GM20000 (cell line): Measurements from ENCODE around the gene ACMSD.

Experiments
- DNase-seq: peaks from one replicate; pipeline ENCODE4 v3.0.0; 2012; ENCODE audit warnings: low spot score
- TF ChIP-seq, protein P1 (sequence below): IDR thresholded peaks from 2 replicates; pipeline ENCODE4 v1.5.1; 2012; ENCODE audit warnings: mild to moderate bottlenecking, control low read depth; ENCODE audit errors: extremely low read depth, missing control alignments

Gene ACMSD

DNA sequence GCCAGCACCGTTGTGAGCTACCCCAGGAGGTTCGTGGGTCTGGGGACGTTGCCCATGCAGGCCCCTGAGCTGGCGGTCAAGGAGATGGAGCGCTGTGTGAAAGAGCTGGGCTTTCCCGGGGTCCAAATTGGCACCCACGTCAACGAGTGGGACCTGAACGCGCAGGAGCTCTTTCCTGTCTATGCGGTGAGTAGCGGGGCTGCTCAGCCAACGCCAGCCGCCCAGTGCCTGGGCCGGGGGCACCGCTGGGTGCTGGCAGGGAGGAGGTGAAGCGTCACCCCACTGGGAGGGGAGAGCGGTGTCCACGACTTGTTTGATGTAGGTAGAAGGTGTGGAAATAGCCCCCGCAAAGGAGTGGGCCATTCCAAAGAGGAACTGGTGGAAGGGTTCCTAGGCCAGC lies 25.0 kb downstream of the ACMSD start:
- no peak for DNase-seq
- TF ChIP-seq, protein P1, sequence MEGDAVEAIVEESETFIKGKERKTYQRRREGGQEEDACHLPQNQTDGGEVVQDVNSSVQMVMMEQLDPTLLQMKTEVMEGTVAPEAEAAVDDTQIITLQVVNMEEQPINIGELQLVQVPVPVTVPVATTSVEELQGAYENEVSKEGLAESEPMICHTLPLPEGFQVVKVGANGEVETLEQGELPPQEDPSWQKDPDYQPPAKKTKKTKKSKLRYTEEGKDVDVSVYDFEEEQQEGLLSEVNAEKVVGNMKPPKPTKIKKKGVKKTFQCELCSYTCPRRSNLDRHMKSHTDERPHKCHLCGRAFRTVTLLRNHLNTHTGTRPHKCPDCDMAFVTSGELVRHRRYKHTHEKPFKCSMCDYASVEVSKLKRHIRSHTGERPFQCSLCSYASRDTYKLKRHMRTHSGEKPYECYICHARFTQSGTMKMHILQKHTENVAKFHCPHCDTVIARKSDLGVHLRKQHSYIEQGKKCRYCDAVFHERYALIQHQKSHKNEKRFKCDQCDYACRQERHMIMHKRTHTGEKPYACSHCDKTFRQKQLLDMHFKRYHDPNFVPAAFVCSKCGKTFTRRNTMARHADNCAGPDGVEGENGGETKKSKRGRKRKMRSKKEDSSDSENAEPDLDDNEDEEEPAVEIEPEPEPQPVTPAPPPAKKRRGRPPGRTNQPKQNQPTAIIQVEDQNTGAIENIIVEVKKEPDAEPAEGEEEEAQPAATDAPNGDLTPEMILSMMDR: no peak

DNA sequence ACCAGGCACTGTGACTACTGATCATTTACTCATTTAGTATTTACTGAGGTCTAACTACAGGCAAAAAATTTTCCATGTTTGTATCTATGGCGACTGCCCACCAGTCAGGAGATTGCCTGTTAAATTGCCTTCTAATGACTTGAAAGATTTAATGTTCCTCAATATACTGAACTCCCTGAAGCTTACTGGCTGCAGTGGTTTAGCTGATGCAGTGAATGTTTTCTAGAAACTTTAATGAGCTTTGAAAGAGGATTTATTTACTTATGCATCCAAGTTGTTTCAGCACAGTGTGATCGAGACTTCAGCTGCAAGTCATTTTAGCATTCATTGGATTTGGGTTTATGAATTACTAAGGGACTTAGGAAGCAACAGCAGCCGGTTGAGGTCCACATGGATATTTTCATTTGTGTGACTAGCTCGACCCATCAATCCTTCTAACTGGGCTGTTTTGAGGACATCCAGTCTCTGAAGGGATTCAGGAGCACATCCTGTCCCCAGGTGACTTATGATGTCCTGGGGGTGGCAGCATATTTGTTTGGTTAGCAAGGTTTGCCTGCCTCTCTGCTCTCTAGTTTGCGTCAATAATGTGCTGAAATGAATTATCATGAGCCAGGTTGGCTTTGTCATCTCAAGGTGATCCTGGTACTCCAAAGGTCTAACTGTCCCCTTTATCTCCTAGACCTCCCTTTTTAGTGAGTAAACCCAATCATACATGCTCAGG lies 26.8 kb downstream of the ACMSD start:
- TF ChIP-seq, protein P1: no peak
- DNase-seq: no peak

DNA sequence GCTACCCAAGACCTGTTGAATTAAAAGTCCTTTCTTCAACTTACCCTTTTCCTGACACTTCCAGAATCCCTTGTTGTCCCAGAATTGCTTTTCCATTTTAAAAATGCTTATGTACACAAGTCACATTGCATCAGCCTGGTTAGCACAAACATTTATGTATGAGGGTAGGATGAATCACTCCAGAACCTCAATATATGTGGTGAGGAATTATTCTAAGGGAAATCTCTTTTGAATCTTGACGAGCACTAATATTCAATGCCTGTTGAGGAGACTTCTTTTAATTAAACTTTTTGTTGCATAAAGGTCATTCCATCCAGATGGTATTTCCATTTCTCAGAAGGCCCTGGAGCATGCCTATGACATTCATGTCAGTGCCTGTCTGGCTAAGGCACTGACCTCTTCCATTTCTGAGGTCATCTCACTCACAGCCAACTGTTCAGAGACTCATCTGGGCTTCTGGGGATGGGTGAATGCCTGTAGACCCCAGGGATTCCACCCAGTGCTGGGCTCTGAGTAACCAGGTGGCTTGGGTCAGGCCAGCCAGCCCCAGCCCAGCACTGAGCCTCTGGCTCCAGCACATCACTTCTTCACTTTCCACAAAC lies 28.2 kb downstream of the ACMSD start:
- DNase-seq: no peak

DNA sequence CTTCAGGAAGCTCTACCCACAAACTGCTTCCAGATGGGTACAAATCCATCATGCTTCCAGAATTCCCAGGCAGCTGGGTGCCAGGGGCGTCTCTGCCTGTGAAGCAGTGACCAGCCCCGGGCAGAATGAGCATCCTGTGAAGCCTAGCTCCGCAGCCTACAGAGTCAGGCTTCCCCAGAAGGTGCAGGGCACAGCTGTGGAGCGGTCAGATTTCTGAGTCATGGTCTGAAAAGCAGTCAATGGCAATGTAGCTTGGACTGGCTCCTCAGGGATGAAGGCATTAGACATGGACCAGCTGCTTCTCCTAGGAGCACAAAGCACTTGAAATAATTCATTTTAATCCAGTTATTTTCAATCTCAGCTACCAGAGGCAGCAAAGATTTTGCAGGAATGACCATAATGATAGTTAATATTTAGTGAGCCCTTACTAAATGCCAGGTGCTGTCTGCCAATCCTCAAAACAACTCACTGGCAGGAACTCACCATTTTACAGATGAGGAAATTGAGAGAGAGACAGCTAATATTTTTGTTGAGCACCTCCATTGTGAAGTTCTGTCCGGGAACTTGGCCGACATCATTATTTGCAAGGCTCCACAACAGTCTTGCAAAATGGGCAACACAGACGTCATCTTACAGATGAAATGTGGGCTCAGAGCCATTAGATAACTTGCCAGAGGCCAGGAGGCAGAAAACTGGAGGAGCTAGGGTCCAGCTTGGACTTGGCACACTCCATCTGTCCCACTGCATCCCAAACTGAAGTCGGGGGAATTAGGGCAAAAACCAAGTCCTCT lies 31.7 kb downstream of the ACMSD start:
- TF ChIP-seq, protein P1: no peak
- no peak for DNase-seq

More for the DNA sequence above, 28.2 kb downstream of the ACMSD start:
- TF ChIP-seq, protein P1: no peak

DNA sequence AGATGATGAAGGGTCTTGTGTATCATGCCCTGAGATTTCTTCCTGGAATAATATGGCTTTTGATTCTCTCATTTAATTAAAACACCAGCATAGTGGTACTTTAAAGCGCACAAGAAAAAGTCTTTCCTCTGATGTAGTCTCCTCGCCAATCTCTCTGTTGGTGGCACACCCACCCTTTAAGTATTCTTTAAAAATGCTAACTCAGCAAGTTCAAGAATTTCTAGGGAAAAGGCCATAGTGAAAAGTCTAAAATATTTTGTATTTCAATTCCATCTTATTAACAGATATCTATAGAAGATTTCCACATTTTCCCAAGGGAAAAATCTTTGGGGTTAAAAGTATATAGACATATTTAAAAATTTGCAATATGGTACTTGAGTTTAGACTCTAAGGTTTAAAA lies 34.7 kb downstream of the ACMSD start:
- TF ChIP-seq, protein P1: no peak
- no peak for DNase-seq

DNA sequence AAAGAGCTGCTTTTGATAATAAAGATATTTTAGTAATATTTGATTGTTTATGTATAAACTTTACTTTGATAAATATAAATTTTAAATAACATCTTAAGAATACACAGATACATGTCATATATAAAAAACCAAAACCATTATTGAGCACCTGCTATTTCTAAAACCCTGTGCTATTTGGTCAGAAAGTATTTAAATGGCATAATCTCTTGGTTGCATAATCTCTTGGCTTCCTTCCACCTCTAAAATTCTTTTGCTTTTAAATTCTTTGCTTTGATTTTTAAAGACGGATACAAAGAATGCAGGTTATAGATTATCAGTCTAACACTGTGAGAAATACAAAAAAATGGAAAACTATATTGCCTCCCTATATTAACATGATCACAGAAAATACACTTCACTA lies 36.9 kb downstream of the ACMSD start:
- TF ChIP-seq, protein P1: no peak
- DNase-seq: no peak

DNA sequence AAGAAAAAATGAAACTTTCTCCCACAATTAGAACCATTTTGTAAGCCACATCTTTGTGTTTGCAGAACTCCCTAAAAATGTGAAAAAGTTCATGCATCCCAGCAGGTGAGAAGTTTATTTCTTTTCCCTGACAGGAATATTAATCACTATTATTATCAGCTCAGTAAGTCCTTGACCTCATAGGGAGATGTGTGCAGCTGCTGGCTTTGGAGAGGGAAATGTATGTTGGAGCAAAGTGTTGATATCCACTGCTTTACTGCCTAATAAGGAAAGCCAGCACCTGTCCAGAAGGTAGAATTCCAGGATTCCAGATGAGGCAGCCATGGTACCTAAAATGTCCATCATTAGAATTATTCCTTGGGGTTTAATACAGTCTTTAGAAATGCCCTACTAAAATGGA lies 44.4 kb downstream of the ACMSD start:
- TF ChIP-seq, protein P1: no peak

More for the DNA sequence above, 44.4 kb downstream of the ACMSD start:
- no peak for DNase-seq
